OCI-LY1 (cell line): ENCODE measurements around the gene FAM13A.
"Not testable (repeated sequence)": the region's sequence is repeated elsewhere in the genome, so short reads cannot be mapped to it uniquely, and the experiment has no call there.

Experiments
- CTCF ChIP-seq: fragments of 200-600 bp; sonication (generic), shearing (Covaris generic); IDR thresholded peaks from 2 replicates; pipeline ENCODE4 v1.5.1; 2017; ENCODE audit warnings: mild to moderate bottlenecking, antibody characterized with exemption, low read length, moderate library complexity, mixed read lengths
- EZH2 ChIP-seq: fragments of 200-600 bp; sonication (generic), shearing (Covaris generic); IDR thresholded peaks from 2 replicates; pipeline ENCODE4 v1.8.0; 2017; ENCODE audit warnings: borderline replicate concordance, mixed run types, mild to moderate bottlenecking, antibody characterized with exemption, low read length, moderate library complexity, mixed read lengths

- not testable (repeated sequence) for TF ChIP-seq CTCF, EZH2
Measured at GRCh38 chr4:89014897-89015296, 42.1 kb downstream of the FAM13A start.
